ENCODE data around the gene ARHGEF35.
A peak's percentile ranks its signal among the peaks of the same experiment; 100 is the strongest.
"Not testable (repeated sequence)": the region's sequence is repeated elsewhere in the genome, so short reads cannot be mapped to it uniquely, and the experiment has no call there.

Gene ARHGEF35

GRCh38 chr7:144178380-144179164 lies 17.1 kb downstream of the ARHGEF35 start:
- peak; percentile 39 for DNase-seq (ENCODE audit: low spot score)

DNA sequence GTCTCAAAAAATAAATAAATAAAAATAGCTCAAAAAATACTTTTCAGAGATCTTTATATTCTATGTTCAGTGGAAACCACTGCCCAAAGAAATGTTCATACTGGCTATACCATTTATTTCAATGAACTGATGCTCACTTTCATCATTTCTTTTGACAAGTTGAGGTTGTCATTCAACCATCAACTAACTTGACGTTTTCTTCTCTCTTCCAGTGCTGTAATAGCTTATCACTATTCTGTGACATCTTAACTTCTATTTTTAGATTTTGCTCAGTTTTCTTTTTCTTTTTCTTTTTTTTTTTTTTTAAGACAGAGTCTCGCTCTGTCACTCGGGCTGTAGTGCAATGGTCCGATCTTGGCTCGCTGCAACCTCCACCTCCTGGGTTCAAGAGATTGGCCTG lies 21.0 kb downstream of the ARHGEF35 start:
- DNase-seq (ENCODE audit: low spot score) = no peak

GRCh38 chr7:144171594-144172350 lies 23.9 kb downstream of the ARHGEF35 start:
- not testable (repeated sequence) for DNase-seq (ENCODE audit: low spot score)

- no peak for DNase-seq (ENCODE audit: low spot score)
These were observed 30.8 kb downstream of the ARHGEF35 start for GRCh38 chr7:144164784-144165183.

DNA sequence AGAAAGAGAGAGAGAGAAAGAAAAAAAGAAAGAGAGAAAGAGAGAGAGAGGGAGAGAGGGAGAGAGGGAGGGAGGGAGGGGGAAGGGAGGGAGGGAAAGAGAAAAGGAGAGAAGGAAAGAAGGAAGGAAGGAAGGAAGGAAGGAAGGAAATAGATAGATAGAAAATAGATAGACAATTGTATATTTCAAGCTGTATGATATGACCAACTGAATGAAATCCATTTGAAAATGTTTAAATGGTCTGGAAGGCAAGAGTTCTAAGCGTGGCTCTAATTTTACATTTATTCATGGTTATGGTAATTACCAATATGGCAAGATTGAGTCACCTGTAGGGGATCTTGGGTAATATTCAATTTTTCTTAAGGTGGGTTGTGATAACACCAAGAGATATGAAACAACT lies 36.8 kb downstream of the ARHGEF35 start:
- DNase-seq (ENCODE audit: low spot score) = no peak

- no peak for DNase-seq (ENCODE audit: low spot score)
These were observed 47.3 kb downstream of the ARHGEF35 start for GRCh38 chr7:144148224-144148827.

DNA sequence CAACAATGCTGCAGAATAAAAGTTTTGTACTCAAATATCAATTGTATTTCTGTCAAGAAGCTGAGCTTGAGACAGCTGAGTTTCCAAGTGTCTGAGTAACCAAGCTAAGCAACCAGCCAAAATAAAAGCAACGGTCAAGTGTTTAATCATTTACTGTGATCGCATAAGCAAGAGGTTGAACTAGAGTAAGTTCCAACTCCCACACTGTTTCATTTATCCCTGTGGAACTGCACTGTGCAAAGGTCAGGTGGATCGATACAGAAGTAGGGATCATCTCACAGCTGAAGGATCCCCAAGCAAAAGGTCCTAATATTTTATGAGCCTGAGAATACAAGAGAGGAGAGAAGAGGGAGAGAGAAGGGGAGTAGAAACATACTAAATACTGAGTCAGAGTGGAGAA lies 51.2 kb downstream of the ARHGEF35 start:
- no peak for DNase-seq (ENCODE audit: low spot score)

- no peak for DNase-seq (ENCODE audit: low spot score)
These were observed 53.4 kb downstream of the ARHGEF35 start for GRCh38 chr7:144142187-144142586.

DNA sequence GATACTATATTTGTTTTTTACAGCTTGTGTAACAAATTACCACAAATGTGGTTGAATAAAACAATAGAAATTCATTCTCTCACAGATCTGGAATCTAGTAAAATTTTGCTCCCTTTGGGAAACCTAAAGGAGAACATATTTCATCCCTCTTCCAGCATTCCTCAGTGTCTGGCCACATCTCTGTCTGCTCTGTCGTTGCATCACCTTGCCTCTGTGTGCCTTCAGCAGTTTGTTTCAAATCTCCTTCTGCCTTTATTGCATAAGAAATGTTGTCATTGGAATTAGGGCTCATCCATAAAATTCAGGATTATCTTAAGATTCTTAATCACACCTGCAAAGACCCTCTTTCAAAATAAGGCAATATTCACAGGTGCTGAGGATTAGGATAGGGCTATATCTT lies 58.1 kb downstream of the ARHGEF35 start:
- DNase-seq (ENCODE audit: low spot score) = no peak
